B cell (primary cell): ENCODE results near the gene DPM1. TPM values are rescaled to one million over a fixed set of nuclear protein-coding genes. Genes with fewer than 3 reads are reported as not detected.

Experiments used
- ATAC-seq: fragments of 200-7000 bp; cut with Tn5 transposase; one replicate; pipeline ENCODE4 v1.10.0; 2021; ENCODE audit warnings: low read depth, mild to moderate bottlenecking, moderate number of reproducible peaks, moderate library complexity
- CTCF ChIA-PET: fragments of 350-600 bp; sonication (Branson Sonifier 250); formaldehyde crosslinking; loops from one replicate; lab custom pipeline; 2021; ENCODE audit warnings: antibody characterized with exemption, inconsistent platforms; lab: Charles Lee
- POLR2A ChIA-PET: fragments of 350-600 bp; sonication (Branson Sonifier 250); formaldehyde crosslinking; loops from one replicate; lab custom pipeline; 2021; ENCODE audit warnings: antibody characterized with exemption; lab: Charles Lee
- DNase-seq: peaks from one replicate; pipeline ENCODE4 v3.0.0; 2013
- H2AFZ ChIP-seq: 2 replicates; pipeline ENCODE4 v1.6.1; 2012; ENCODE audit warnings: mild to moderate bottlenecking, low read depth, low read length; ENCODE audit not compliant: insufficient read depth, poor library complexity, severe bottlenecking
- H3K27ac ChIP-seq, 2 donors: 1 replicate in 1 of 2; 2 replicates in 1 of 2; pipeline ENCODE4 v1.5.1; 2012 to 2013; ENCODE audit warnings: low read length in 2 of 2, mild to moderate bottlenecking in 2 of 2, moderate library complexity in 1 of 2
- H3K27me3 ChIP-seq, 4 experiments: fragments of 200-600 bp in 1 of 4; sonication (generic) in 1 of 4; replicated peaks in 1 of 4; 1 replicate in 2 of 4; 2 replicates in 2 of 4; pipeline versions ENCODE4 v1.6.1 to v1.7.0; 2013 to 2016; ENCODE audit warnings: low read length in 3 of 4, mild to moderate bottlenecking in 2 of 4, mixed read lengths in 1 of 4, moderate library complexity in 1 of 4; ENCODE audit not compliant: insufficient read depth in 4 of 4, control insufficient read depth in 3 of 4; ENCODE audit errors: control extremely low read depth in 1 of 4
- H3K36me3 ChIP-seq, 2 experiments: replicated peaks in 1 of 2; 1 replicate in 1 of 2; 2 replicates in 1 of 2; pipeline versions ENCODE4 v1.6.1 to v1.7.1; 2013; ENCODE audit warnings: low read length in 1 of 2; ENCODE audit not compliant: insufficient read depth in 2 of 2, control insufficient read depth in 1 of 2; ENCODE audit errors: control extremely low read depth in 1 of 2, extremely low read depth in 1 of 2
- H3K4me1 ChIP-seq, 2 donors: fragments of 200-600 bp in 1 of 2; sonication (generic) in 1 of 2; 1 replicate in 1 of 2; 2 replicates in 1 of 2; pipeline versions ENCODE4 v1.5.1 to v1.6.1; 2013 to 2017; ENCODE audit warnings: low read length in 2 of 2; ENCODE audit not compliant: control insufficient read depth in 2 of 2, insufficient read depth in 2 of 2
- H3K4me2 ChIP-seq: replicated peaks from 2 replicates; pipeline ENCODE3; 2012; ENCODE audit warnings: mild to moderate bottlenecking, low read depth, low read length; ENCODE audit not compliant: poor library complexity, severe bottlenecking
- H3K4me3 ChIP-seq, 5 experiments: fragments of 200-600 bp in 1 of 5; sonication (generic) in 1 of 5; 1 replicate in 3 of 5; 2 replicates in 2 of 5; pipeline versions ENCODE4 v1.5.1 to v1.7.0; 2011 to 2016; ENCODE audit warnings: low read length in 4 of 5, mild to moderate bottlenecking in 4 of 5, low read depth in 2 of 5, control low read depth in 1 of 5, moderate library complexity in 1 of 5; ENCODE audit not compliant: insufficient read depth in 1 of 5; ENCODE audit errors: control extremely low read depth in 1 of 5, extremely low read depth in 1 of 5
- H3K79me2 ChIP-seq: fragments of 200-600 bp; sonication (generic); one replicate; pipeline ENCODE4 v1.6.0; 2016; ENCODE audit warnings: low read length; ENCODE audit not compliant: control insufficient read depth, insufficient read depth
- H3K9ac ChIP-seq: fragments of 200-600 bp; sonication (generic); 2 replicates; pipeline ENCODE4 v1.6.1; 2017; ENCODE audit warnings: mild to moderate bottlenecking, low read length, moderate library complexity
- H3K9me3 ChIP-seq, 3 donors: one replicate each; pipeline versions ENCODE4 v1.6.1 to v1.7.1; 2013; ENCODE audit warnings: low read length in 2 of 3; ENCODE audit not compliant: control insufficient read depth in 2 of 3, insufficient read depth in 1 of 3; ENCODE audit errors: control extremely low read depth in 1 of 3
- H4K20me1 ChIP-seq: 2 replicates; pipeline ENCODE4 v1.6.0; 2012; ENCODE audit warnings: mild to moderate bottlenecking, low read length; ENCODE audit not compliant: insufficient read depth, control insufficient read depth, poor library complexity, severe bottlenecking
- H3K27ac Mint-ChIP-seq: one replicate; pipeline ENCODE4 v1.8.0; 2021; ENCODE audit warnings: mixed read lengths
- H3K27me3 Mint-ChIP-seq: one replicate; pipeline ENCODE4 v1.8.0; 2021; ENCODE audit warnings: mixed read lengths
- H3K4me1 Mint-ChIP-seq: one replicate; pipeline ENCODE4 v1.8.0; 2021; ENCODE audit warnings: mixed read lengths
- H3K4me3 Mint-ChIP-seq: one replicate; pipeline ENCODE4 v1.8.0; 2021; ENCODE audit warnings: mixed read lengths
- H3K9me3 Mint-ChIP-seq: one replicate; pipeline ENCODE4 v1.8.0; 2022; ENCODE audit warnings: mixed read lengths; ENCODE audit not compliant: insufficient read depth
- EZH2 ChIP-seq: IDR thresholded peaks from 2 replicates; pipeline ENCODE4 v1.6.1; 2012; ENCODE audit warnings: borderline replicate concordance, low read depth, mild to moderate bottlenecking, moderate library complexity, low read length; ENCODE audit not compliant: insufficient read depth, poor library complexity, severe bottlenecking
- WGBS: methylation state at CpG from one replicate; pipeline ENCODE4 v1.1.5; 2013; ENCODE audit warnings: missing lambda C conversion rate; ENCODE audit not compliant: insufficient coverage; 5-methylcytosine and 5-hydroxymethylcytosine counted together
- intact Hi-C: fragments of 100-400 bp; cut with micrococcal nuclease; formaldehyde crosslinking; loops from one replicate; pipeline ENCODE4 v1.10.0; 2022
- polyA plus RNA-seq: library from polyadenylated mRNA; depleted of rRNA; stranded (reverse); fragments of >200 nt; gene quantifications from 2 replicates; pipeline ENCODE4 v1.2.3, GENCODE V29; 2012
- total RNA-seq, 2 donors: library from RNA; stranded (reverse); fragments of 120-200 nt in 1 of 2; gene quantifications; 1 replicate in 1 of 2; 2 replicates in 1 of 2; pipeline versions ENCODE4 v1.2.3 to v1.2.4, GENCODE V29; 2013 to 2022
- TF ChIP-seq, protein P1 (sequence below): fragments of 200-600 bp; IDR thresholded peaks from one replicate; pipeline ENCODE4 v1.8.0; 2022; ENCODE audit warnings: antibody characterized with exemption, mild to moderate bottlenecking

Gene DPM1
- total and polyA plus RNA-seq, 2 donors (not counting 1 experiment from before 2014, with no cell fraction given): 13.4 to 35.2 TPM

GRCh38 chr20:50916934-50917333 lies 41.4 kb downstream of the DPM1 start:
- Histone ChIP-seq H3K9ac (no peak overlapping the region), H3K4me1 (peaks cover 46 to 47% of the 10 kb centered on the region in 2 donors), H3K4me2 (peak overlapping the region; percentile 32), H3K27me3 (no peaks in the 10 kb centered on the region), H3K36me3 (peaks cover 2 to 11% of the 10 kb centered on the region in 2 experiments), H2AFZ (no peak overlapping the region), H3K4me3 (no peak overlapping the region), H3K27ac (peak overlapping the region; percentile 1 to 65), H3K79me2 (peaks cover 99% of the 10 kb centered on the region), H4K20me1 (peaks cover 48% of the 10 kb centered on the region), H3K9me3 (no peaks in the 10 kb centered on the region)
- H3K4me3 Mint-ChIP-seq: peak overlapping the region; percentile 56
- ATAC-seq: no peak
- ChIA-PET POLR2A (no interaction called here), CTCF (interaction anchor here (1.1 to 3.8 kb wide), 2 partner anchors 12 to 127 kb away, joined by 4 to 15 read pairs; no protein-coding TSS in a partner anchor)
- no peaks in the 10 kb centered on the region for H3K9me3 Mint-ChIP-seq
- H3K27ac Mint-ChIP-seq: peak overlapping the region; percentile 62
- 83% methylated on average over 3 of the region's 3 CpGs for WGBS
- no peak for TF ChIP-seq EZH2
- TF ChIP-seq, protein P1, sequence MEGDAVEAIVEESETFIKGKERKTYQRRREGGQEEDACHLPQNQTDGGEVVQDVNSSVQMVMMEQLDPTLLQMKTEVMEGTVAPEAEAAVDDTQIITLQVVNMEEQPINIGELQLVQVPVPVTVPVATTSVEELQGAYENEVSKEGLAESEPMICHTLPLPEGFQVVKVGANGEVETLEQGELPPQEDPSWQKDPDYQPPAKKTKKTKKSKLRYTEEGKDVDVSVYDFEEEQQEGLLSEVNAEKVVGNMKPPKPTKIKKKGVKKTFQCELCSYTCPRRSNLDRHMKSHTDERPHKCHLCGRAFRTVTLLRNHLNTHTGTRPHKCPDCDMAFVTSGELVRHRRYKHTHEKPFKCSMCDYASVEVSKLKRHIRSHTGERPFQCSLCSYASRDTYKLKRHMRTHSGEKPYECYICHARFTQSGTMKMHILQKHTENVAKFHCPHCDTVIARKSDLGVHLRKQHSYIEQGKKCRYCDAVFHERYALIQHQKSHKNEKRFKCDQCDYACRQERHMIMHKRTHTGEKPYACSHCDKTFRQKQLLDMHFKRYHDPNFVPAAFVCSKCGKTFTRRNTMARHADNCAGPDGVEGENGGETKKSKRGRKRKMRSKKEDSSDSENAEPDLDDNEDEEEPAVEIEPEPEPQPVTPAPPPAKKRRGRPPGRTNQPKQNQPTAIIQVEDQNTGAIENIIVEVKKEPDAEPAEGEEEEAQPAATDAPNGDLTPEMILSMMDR: no peak
- intact Hi-C loops: no loop called here
- H3K27me3 Mint-ChIP-seq: no peaks in the 10 kb centered on the region
- no peak for DNase-seq
- H3K4me1 Mint-ChIP-seq: peaks cover 80% of the 10 kb centered on the region

GRCh38 chr20:50916257-50916656 lies 42.1 kb downstream of the DPM1 start:
- POLR2A ChIA-PET: no interaction called here
- TF ChIP-seq EZH2: no peak
- TF ChIP-seq, protein P1: no peak
- Histone ChIP-seq H3K4me2 (no peak overlapping the region), H4K20me1 (peaks cover 45% of the 10 kb centered on the region), H3K9ac (no peak overlapping the region), H2AFZ (no peak overlapping the region), H3K9me3 (no peaks in the 10 kb centered on the region), H3K4me1 (peaks cover 41 to 46% of the 10 kb centered on the region in 2 donors), H3K79me2 (peaks cover 99% of the 10 kb centered on the region), H3K27ac (peak overlapping the region in 1 of 2 donors; percentile 65), H3K27me3 (no peaks in the 10 kb centered on the region), H3K4me3 (no peak overlapping the region), H3K36me3 (peaks cover 5 to 13% of the 10 kb centered on the region in 2 experiments)
- Mint-ChIP-seq H3K4me1 (peaks cover 80% of the 10 kb centered on the region), H3K27me3 (no peaks in the 10 kb centered on the region), H3K27ac (peak overlapping the region; percentile 77), H3K4me3 (peak overlapping the region; percentile 51), H3K9me3 (no peaks in the 10 kb centered on the region)
- no peak for DNase-seq
- ATAC-seq: no peak
- WGBS: 65% methylated on average over 3 of the region's 5 CpGs
- intact Hi-C loops: no loop called here
- CTCF ChIA-PET: interaction anchor here (0.9 to 3.8 kb wide), 6 partner anchors 13 to 127 kb away, joined by 3 to 15 read pairs (median 4); partner anchors contain the start of gene BCAS4
